Thyroid gland (tissue), 4 donors: ENCODE results near the gene ABHD3. TPM values are rescaled to one million over a fixed set of nuclear protein-coding genes. Genes with fewer than 3 reads are reported as not detected.

Source experiments
- DNase-seq, 2 donors: peaks; one replicate each; pipeline ENCODE4 v3.0.0-alpha.2; 2019
- H3K27ac ChIP-seq, 3 donors: fragments of 200-600 bp; sonication (generic); 1 replicate in 2 of 3; 2 replicates in 1 of 3; pipeline ENCODE4 v1.5.1; 2016 to 2019; ENCODE audit warnings: mild to moderate bottlenecking in 1 of 3, moderate library complexity in 1 of 3
- H3K27me3 ChIP-seq: fragments of 200-600 bp; sonication (generic); one replicate; pipeline ENCODE4 v1.5.1; 2019
- H3K36me3 ChIP-seq, 2 donors: fragments of 200-600 bp; sonication (generic); one replicate each; pipeline ENCODE4 v1.5.1; 2016 to 2019
- H3K4me1 ChIP-seq, 2 donors: fragments of 200-600 bp; sonication (generic); one replicate each; pipeline ENCODE4 v1.5.1; 2017 to 2019
- H3K4me3 ChIP-seq, 3 donors: fragments of 200-600 bp; sonication (generic); replicated peaks in 1 of 3; 1 replicate in 2 of 3; 2 replicates in 1 of 3; pipeline ENCODE4 v1.5.1; 2016; ENCODE audit warnings: mild to moderate bottlenecking in 1 of 3
- H3K9me3 ChIP-seq: fragments of 200-600 bp; sonication (generic); one replicate; pipeline ENCODE4 v1.5.1; 2017
- POLR2A ChIP-seq, 2 donors: fragments of 450-650 bp; IDR thresholded peaks; one replicate each; pipeline ENCODE4 v1.6.1; 2017; ENCODE audit warnings: antibody characterized with exemption in 2 of 2, mild to moderate bottlenecking in 2 of 2, moderate library complexity in 1 of 2
- WGBS, 2 donors: methylation state at CpG; one replicate each; pipeline ENCODE4 v1.1.5; 2017; 5-methylcytosine and 5-hydroxymethylcytosine counted together
- intact Hi-C: fragments of 100-400 bp; cut with DNase I; formaldehyde crosslinking; loops from one replicate; pipeline ENCODE4 v1.15.1; 2023
- total RNA-seq, 4 donors: library from RNA; depleted of rRNA; stranded (reverse); fragments of >200 nt; gene quantifications; one replicate each; pipeline ENCODE4 v1.2.3, GENCODE V29; 2016
- TF ChIP-seq, protein P1 (sequence below), 6 experiments: fragments of 200-600 bp in 3 of 6; fragments of 450-650 bp in 3 of 6; sonication (generic) in 3 of 6; IDR thresholded peaks; one replicate each; pipeline ENCODE4 v1.5.1; 2016 to 2019; ENCODE audit warnings: antibody characterized with exemption in 6 of 6, mild to moderate bottlenecking in 2 of 6, inconsistent platforms in 1 of 6, moderate library complexity in 1 of 6

Gene ABHD3
- total RNA-seq, 4 donors from 2014 or later, result 17.6 to 28.2 (median 24.5) TPM

DNA sequence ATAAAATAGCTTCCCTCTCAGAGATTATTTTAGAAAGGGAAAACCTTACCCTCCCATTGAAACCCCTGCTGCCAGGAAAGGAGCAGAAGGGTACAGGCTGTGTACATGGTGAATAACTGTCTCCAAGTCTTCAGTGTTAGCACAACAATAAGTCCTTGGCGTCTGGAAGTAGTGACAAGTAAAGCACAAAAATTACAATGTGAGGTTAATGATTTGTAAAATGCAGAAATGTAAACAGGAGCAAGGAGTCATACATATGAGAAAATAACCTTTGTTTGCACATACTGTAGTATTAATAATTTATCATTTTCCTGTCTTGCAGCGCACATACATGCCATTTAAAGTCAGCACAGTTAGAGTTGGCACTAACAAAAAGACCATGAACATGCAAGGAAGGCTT, 40.5 kb downstream of the ABHD3 start:
- intact Hi-C loops, result no loop called here
- Histone ChIP-seq H3K4me3 (no peak overlapping the region), H3K27ac (peak overlapping the region in 2 of 3 donors; percentile 3 to 32), H3K9me3 (no peaks in the 10 kb centered on the region), H3K27me3 (no peaks in the 10 kb centered on the region), H3K36me3 (no peaks in the 10 kb centered on the region), H3K4me1 (peaks cover 5 to 9% of the 10 kb centered on the region in 2 donors)
- 86 to 93% methylated on average over 2 of the region's 2 CpGs for WGBS, 2 donors
- DNase-seq, result no peak
- TF ChIP-seq, protein P1, sequence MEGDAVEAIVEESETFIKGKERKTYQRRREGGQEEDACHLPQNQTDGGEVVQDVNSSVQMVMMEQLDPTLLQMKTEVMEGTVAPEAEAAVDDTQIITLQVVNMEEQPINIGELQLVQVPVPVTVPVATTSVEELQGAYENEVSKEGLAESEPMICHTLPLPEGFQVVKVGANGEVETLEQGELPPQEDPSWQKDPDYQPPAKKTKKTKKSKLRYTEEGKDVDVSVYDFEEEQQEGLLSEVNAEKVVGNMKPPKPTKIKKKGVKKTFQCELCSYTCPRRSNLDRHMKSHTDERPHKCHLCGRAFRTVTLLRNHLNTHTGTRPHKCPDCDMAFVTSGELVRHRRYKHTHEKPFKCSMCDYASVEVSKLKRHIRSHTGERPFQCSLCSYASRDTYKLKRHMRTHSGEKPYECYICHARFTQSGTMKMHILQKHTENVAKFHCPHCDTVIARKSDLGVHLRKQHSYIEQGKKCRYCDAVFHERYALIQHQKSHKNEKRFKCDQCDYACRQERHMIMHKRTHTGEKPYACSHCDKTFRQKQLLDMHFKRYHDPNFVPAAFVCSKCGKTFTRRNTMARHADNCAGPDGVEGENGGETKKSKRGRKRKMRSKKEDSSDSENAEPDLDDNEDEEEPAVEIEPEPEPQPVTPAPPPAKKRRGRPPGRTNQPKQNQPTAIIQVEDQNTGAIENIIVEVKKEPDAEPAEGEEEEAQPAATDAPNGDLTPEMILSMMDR (IDR thresholded peaks at IDR 0.05), result no peak
- TF ChIP-seq POLR2A (IDR thresholded peaks at IDR 0.05), result no peak

DNA sequence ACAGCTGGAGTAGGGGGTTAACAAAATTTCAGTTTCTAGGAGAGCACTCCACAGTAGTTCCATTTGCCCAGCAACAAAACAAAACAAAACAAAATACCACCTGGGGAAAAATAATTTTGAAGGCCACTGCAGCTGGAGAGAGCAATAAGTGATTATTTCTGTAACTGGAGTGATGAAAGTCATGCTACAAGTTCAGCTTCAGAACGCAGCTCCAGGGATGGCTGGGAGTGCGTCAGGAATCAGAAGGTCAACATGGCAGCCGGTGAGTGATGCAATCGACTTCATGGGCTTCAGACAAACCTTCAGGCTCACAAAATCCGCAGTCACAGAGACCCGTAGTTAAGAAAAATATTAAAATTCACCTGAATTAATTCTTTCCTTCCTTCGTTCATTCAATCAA, 41.0 kb downstream of the ABHD3 start:
- peaks cover 0 to 2% of the 10 kb centered on the region in 2 donors for H3K36me3 ChIP-seq
- no peaks in the 10 kb centered on the region for H3K9me3 ChIP-seq
- WGBS, 2 donors, result 82 to 83% methylated on average over 7 of the region's 7 CpGs
- intact Hi-C loops, result no loop called here
- no peak for TF ChIP-seq POLR2A (IDR thresholded peaks at IDR 0.05)
- TF ChIP-seq, protein P1 (IDR thresholded peaks at IDR 0.05), result no peak
- H3K27ac ChIP-seq, result peak overlapping the region in 2 of 3 donors; percentile 3 to 32
- no peak for DNase-seq
- peaks cover 5 to 9% of the 10 kb centered on the region in 2 donors for H3K4me1 ChIP-seq
- no peaks in the 10 kb centered on the region for H3K27me3 ChIP-seq
- no peak overlapping the region for H3K4me3 ChIP-seq

DNA sequence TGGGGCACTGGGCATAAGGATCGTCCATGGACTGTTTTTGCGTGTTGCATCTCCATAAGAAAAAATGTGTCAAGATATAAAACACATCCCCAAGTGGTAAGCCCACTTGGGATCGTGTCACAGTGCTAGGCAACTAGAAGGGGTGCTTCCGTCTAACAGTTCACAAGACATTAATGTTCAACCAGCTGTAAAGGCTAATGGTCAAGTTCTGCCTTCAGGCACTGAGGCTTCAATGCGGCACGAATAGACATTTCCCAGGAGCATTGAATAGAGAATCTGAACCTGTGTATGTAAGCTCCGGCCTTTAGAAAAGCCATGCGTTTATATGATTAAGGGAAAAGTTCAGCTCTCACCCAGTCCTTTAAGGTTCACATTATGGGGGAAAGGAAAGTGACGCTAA, 42.0 kb downstream of the ABHD3 start:
- 95% methylated on average over 9 of the region's 9 CpGs for WGBS, 2 donors
- Histone ChIP-seq H3K27me3 (no peaks in the 10 kb centered on the region), H3K36me3 (peaks cover 0 to 2% of the 10 kb centered on the region in 2 donors), H3K27ac (no peak overlapping the region), H3K4me1 (peaks cover 5 to 9% of the 10 kb centered on the region in 2 donors), H3K9me3 (no peaks in the 10 kb centered on the region), H3K4me3 (no peak overlapping the region)
- TF ChIP-seq, protein P1 (IDR thresholded peaks at IDR 0.05), result no peak
- TF ChIP-seq POLR2A (IDR thresholded peaks at IDR 0.05), result no peak
- intact Hi-C loops, result no loop called here
- DNase-seq, result no peak

DNA sequence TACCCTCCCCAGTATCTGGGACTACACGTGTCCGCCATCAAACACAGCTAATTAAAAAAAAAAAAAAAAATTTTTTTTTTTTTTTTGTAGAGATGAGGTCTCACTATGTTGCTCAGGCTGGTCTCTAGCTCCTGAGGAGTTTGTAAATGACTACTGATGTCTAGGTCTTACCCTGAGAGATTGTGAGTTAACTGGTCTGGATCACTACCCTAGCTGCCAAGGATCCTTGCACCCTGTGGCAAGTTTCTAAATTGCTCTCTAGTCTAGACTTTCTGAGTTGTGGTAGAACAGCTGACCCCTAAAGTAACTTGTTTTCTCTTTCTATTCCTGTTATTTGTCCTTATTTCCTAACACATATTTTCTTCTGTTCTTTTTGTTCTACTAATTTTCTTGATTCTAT, 44.5 kb downstream of the ABHD3 start:
- intact Hi-C loops, result no loop called here
- Histone ChIP-seq H3K27ac (no peak overlapping the region), H3K4me1 (peaks cover 5 to 9% of the 10 kb centered on the region in 2 donors), H3K9me3 (no peaks in the 10 kb centered on the region), H3K36me3 (peaks cover 0 to 8% of the 10 kb centered on the region in 2 donors), H3K4me3 (no peak overlapping the region), H3K27me3 (no peaks in the 10 kb centered on the region)
- TF ChIP-seq, protein P1 (IDR thresholded peaks at IDR 0.05), result no peak
- TF ChIP-seq POLR2A (IDR thresholded peaks at IDR 0.05), result no peak
- WGBS, 2 donors, result 90 to 91% methylated on average over 2 of the region's 2 CpGs
- DNase-seq, result no peak

GRCh38 chr18:21656402-21656801, 48.2 kb downstream of the ABHD3 start:
- intact Hi-C loops, result no loop called here
- H3K9me3 ChIP-seq, result no peaks in the 10 kb centered on the region
- no peak for DNase-seq
- H3K4me1 ChIP-seq, result no peaks in the 10 kb centered on the region
- no peaks in the 10 kb centered on the region for H3K27me3 ChIP-seq
- peaks cover 0 to 8% of the 10 kb centered on the region in 2 donors for H3K36me3 ChIP-seq
- no peak overlapping the region for H3K27ac ChIP-seq
- TF ChIP-seq, protein P1 (IDR thresholded peaks at IDR 0.05), result no peak
- no peak for TF ChIP-seq POLR2A (IDR thresholded peaks at IDR 0.05)
- no peak overlapping the region for H3K4me3 ChIP-seq
